ENCODE results near the gene SAMSN1. TPM values are rescaled to one million over a fixed set of nuclear protein-coding genes. Genes with fewer than 3 reads are reported as not detected.

Gene SAMSN1
- total RNA-seq, 1 donor from 2014 or later: 1.0 TPM

GRCh38 chr21:14454016-14455009, 91.8 kb downstream of the SAMSN1 start:
- intact Hi-C loops (cut with micrococcal nuclease): no loop called here
- Histone ChIP-seq H3K4me3 (no peak overlapping the region), H3K9me3 (replicated peaks) (no peaks in the 10 kb centered on the region), H3K4me1 (no peaks in the 10 kb centered on the region), H3K36me3 (no peaks in the 10 kb centered on the region), H3K27ac (replicated peaks) (no peak overlapping the region), H3K27me3 (ENCODE audit: low read depth) (no peaks in the 10 kb centered on the region)
- DNase-seq: no peak
- TF ChIP-seq, protein P1, sequence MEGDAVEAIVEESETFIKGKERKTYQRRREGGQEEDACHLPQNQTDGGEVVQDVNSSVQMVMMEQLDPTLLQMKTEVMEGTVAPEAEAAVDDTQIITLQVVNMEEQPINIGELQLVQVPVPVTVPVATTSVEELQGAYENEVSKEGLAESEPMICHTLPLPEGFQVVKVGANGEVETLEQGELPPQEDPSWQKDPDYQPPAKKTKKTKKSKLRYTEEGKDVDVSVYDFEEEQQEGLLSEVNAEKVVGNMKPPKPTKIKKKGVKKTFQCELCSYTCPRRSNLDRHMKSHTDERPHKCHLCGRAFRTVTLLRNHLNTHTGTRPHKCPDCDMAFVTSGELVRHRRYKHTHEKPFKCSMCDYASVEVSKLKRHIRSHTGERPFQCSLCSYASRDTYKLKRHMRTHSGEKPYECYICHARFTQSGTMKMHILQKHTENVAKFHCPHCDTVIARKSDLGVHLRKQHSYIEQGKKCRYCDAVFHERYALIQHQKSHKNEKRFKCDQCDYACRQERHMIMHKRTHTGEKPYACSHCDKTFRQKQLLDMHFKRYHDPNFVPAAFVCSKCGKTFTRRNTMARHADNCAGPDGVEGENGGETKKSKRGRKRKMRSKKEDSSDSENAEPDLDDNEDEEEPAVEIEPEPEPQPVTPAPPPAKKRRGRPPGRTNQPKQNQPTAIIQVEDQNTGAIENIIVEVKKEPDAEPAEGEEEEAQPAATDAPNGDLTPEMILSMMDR (IDR thresholded peaks at IDR 0.05; ENCODE audit: borderline replicate concordance): no peak

DNA sequence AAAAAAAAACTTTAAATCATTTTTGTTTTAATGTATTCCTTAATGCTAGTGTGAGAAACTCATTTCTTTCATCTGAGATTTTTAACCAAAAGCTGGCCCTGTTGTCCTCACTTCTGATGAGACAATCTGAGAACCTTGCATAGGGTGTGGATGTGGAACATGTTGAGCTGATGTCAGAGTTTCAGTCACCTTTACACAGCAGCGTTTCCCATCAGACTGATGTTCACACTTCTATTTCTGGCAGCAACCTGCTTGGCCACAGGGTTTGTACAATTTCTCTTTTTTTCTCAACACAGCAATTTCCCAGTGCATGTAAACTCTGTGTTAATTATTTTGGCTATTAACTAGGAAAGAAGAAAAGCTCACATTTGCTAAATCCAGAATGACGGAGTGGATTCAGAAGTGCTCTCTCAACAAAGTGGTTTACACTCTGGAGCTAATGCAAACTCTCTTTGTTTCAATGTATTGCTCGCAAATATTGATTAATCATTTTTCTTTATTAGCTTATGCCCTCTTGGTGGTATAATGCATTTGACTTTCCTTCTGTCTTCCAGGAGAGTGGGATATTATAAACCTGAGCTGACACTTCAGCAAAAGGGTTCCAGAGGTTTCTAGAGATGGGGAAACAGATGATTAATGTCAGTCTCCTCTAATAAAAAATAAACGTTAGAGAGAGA, 92.6 kb downstream of the SAMSN1 start:
- no peaks in the 10 kb centered on the region for H3K4me1 ChIP-seq
- no peak for DNase-seq
- no peak overlapping the region for H3K27ac ChIP-seq (replicated peaks)
- H3K27me3 ChIP-seq (ENCODE audit: low read depth): no peaks in the 10 kb centered on the region
- TF ChIP-seq, protein P1 (IDR thresholded peaks at IDR 0.05; ENCODE audit: borderline replicate concordance): no peak
- no peaks in the 10 kb centered on the region for H3K9me3 ChIP-seq (replicated peaks)
- no peaks in the 10 kb centered on the region for H3K36me3 ChIP-seq
- intact Hi-C loops (cut with micrococcal nuclease): no loop called here
- no peak overlapping the region for H3K4me3 ChIP-seq

- TF ChIP-seq, protein P1 (IDR thresholded peaks at IDR 0.05; ENCODE audit: borderline replicate concordance): no peak
- Histone ChIP-seq H3K9me3 (replicated peaks) (no peaks in the 10 kb centered on the region), H3K27me3 (ENCODE audit: low read depth) (no peaks in the 10 kb centered on the region), H3K36me3 (no peaks in the 10 kb centered on the region), H3K27ac (replicated peaks) (no peak overlapping the region), H3K4me3 (no peak overlapping the region), H3K4me1 (no peaks in the 10 kb centered on the region)
- intact Hi-C loops (cut with micrococcal nuclease): no loop called here
- DNase-seq: no peak
These were observed 93.3 kb downstream of the SAMSN1 start for GRCh38 chr21:14452727-14453241.

GRCh38 chr21:14452031-14452726, 93.9 kb downstream of the SAMSN1 start:
- no peak overlapping the region for H3K27ac ChIP-seq (replicated peaks)
- H3K9me3 ChIP-seq (replicated peaks): no peaks in the 10 kb centered on the region
- no peaks in the 10 kb centered on the region for H3K36me3 ChIP-seq
- no peak overlapping the region for H3K4me3 ChIP-seq
- no peak for DNase-seq
- H3K27me3 ChIP-seq (ENCODE audit: low read depth): no peaks in the 10 kb centered on the region
- TF ChIP-seq, protein P1 (IDR thresholded peaks at IDR 0.05; ENCODE audit: borderline replicate concordance): no peak
- no peaks in the 10 kb centered on the region for H3K4me1 ChIP-seq
- intact Hi-C loops (cut with micrococcal nuclease): no loop called here

DNA sequence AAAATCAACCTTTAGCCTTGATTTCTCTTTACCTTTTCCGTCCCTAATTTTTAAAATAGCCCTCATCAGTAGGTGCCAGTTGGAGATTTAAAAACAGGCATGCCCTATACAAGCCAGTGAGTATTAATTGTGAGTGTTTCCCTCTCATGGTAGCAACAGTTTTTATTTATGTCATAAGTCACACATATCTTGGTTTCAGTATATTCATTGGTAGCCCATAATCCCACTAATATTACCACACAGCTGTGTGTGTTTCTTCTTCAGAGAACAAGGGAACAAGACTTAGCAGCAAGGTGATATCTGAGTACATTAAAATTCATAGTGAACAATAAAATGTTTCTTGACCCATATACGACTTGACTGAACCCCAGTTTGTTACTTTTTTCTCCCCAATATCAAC, 94.6 kb downstream of the SAMSN1 start:
- Histone ChIP-seq H3K4me3 (no peak overlapping the region), H3K4me1 (no peaks in the 10 kb centered on the region), H3K36me3 (no peaks in the 10 kb centered on the region), H3K27me3 (ENCODE audit: low read depth) (no peaks in the 10 kb centered on the region), H3K27ac (replicated peaks) (no peak overlapping the region), H3K9me3 (replicated peaks) (no peaks in the 10 kb centered on the region)
- DNase-seq: no peak
- TF ChIP-seq, protein P1 (IDR thresholded peaks at IDR 0.05; ENCODE audit: borderline replicate concordance): no peak
- intact Hi-C loops (cut with micrococcal nuclease): no loop called here

Data from left ventricle myocardium inferior (tissue), 1 donor.